ENCODE data around the gene SAP30BP. TPM values are rescaled to one million over a fixed set of nuclear protein-coding genes. Genes with fewer than 3 reads are reported as not detected.

The SAP30BP gene
- total and polyA plus RNA-seq, 2 donors (not counting 1 experiment from before 2014, with no cell fraction given) = 143 to 148 TPM

DNA sequence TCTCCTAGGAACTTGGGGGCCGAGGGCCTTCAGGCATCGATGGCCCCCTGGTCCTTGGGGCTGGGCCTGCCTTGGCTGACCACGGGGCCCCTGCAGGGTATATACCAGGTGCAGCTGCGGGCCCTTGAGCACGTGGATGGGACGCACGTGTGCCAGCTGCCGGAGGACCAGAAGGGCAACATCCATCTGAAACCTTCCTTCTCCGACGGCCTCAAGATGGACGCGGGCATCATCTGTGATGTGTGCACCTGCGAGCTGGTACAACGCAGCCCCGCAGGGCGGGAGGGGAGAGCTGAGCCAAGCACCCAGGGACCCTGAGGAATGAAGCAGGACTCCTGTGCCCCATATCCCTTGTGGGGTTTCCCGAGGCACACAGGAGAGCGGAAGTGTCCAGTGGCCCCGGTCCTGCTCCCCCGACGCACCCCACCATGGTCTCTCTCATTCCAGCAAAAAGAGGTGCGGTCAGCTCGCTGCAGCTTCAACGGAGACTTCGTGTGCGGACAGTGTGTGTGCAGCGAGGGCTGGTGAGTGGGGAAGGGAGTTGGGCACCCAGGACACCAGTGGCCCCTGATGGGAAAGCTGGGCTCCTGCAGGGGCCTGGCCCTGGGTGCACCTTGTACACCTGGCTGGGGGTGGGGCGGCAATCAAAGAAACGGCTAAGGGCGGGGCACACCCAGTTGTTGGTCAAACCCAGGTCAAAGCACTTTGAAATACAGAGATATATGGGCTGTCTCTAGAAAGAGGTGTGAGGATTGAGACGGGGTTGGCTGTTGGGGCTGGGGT is 64.8 kb downstream of the SAP30BP start:
- no peak for DNase-seq
- Histone ChIP-seq H3K27me3 (replicated peaks in 1 of 4; ENCODE audit: control extremely low read depth in 1 of 4, control insufficient read depth in 3 of 4, insufficient read depth in 4 of 4, low read length in 3 of 4) (peaks cover 0 to 2% (median 0%) of the 10 kb centered on the region in 4 experiments), H3K4me1 (ENCODE audit: control insufficient read depth in 2 of 2, insufficient read depth in 2 of 2, low read length in 2 of 2) (peaks cover 4 to 5% of the 10 kb centered on the region in 2 donors), H3K4me3 (ENCODE audit: control extremely low read depth in 1 of 5, extremely low read depth in 1 of 5, insufficient read depth in 1 of 5, low read depth in 2 of 5, low read length in 4 of 5) (no peak overlapping the region), H3K36me3 (replicated peaks in 1 of 2; ENCODE audit: control extremely low read depth in 1 of 2, control insufficient read depth in 1 of 2, extremely low read depth in 1 of 2, insufficient read depth in 2 of 2, low read length in 1 of 2) (no peaks in the 10 kb centered on the region), H3K27ac (ENCODE audit: low read length in 2 of 2) (no peak overlapping the region), H3K79me2 (ENCODE audit: control insufficient read depth, insufficient read depth, low read length) (no peaks in the 10 kb centered on the region), H2AFZ (ENCODE audit: insufficient read depth, low read depth, low read length, poor library complexity, severe bottlenecking) (no peak overlapping the region), H3K4me2 (replicated peaks; ENCODE audit: low read depth, low read length, poor library complexity, severe bottlenecking) (no peak overlapping the region), H4K20me1 (ENCODE audit: control insufficient read depth, insufficient read depth, low read length, poor library complexity, severe bottlenecking) (no peaks in the 10 kb centered on the region), H3K9me3 (ENCODE audit: control extremely low read depth in 1 of 3, control insufficient read depth in 2 of 3, insufficient read depth in 1 of 3, low read length in 2 of 3) (no peaks in the 10 kb centered on the region), H3K9ac (ENCODE audit: low read length) (no peak overlapping the region)
- H3K27ac Mint-ChIP-seq = no peak overlapping the region
- H3K9me3 Mint-ChIP-seq (ENCODE audit: insufficient read depth) = no peaks in the 10 kb centered on the region
- CTCF ChIA-PET = interaction anchor here (0.5 to 1.4 kb wide), 3 partner anchors 18 to 130 kb away, joined by 3 read pairs; no protein-coding TSS in a partner anchor
- H3K27me3 Mint-ChIP-seq = no peaks in the 10 kb centered on the region
- WGBS (ENCODE audit: insufficient coverage) = 95% methylated on average over 28 of the region's 31 CpGs
- POLR2A ChIA-PET = no interaction called here
- intact Hi-C loops (cut with micrococcal nuclease) = no loop called here
- H3K4me3 Mint-ChIP-seq = no peak overlapping the region
- peaks cover 4% of the 10 kb centered on the region for H3K4me1 Mint-ChIP-seq
- no peak for TF ChIP-seq EZH2 (IDR thresholded peaks at IDR 0.05; ENCODE audit: borderline replicate concordance, insufficient read depth, low read depth, low read length, poor library complexity, severe bottlenecking)
- TF ChIP-seq, protein P1, sequence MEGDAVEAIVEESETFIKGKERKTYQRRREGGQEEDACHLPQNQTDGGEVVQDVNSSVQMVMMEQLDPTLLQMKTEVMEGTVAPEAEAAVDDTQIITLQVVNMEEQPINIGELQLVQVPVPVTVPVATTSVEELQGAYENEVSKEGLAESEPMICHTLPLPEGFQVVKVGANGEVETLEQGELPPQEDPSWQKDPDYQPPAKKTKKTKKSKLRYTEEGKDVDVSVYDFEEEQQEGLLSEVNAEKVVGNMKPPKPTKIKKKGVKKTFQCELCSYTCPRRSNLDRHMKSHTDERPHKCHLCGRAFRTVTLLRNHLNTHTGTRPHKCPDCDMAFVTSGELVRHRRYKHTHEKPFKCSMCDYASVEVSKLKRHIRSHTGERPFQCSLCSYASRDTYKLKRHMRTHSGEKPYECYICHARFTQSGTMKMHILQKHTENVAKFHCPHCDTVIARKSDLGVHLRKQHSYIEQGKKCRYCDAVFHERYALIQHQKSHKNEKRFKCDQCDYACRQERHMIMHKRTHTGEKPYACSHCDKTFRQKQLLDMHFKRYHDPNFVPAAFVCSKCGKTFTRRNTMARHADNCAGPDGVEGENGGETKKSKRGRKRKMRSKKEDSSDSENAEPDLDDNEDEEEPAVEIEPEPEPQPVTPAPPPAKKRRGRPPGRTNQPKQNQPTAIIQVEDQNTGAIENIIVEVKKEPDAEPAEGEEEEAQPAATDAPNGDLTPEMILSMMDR (IDR thresholded peaks at IDR 0.05) = no peak
- no peak for ATAC-seq (ENCODE audit: low read depth)

DNA sequence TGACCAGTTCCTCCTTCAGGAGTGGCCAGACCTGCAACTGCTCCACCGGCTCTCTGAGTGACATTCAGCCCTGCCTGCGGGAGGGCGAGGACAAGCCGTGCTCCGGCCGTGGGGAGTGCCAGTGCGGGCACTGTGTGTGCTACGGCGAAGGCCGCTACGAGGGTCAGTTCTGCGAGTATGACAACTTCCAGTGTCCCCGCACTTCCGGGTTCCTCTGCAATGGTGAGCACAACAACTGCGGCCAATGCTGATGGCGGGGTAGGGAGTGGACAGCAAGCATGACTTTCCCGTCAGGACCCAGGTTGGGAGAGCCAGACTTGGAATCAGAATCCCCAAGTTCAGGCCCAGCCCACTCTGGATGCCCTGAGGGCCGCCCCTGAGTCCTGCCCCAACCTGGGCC is 66.3 kb downstream of the SAP30BP start:
- Histone ChIP-seq H3K4me1 (ENCODE audit: control insufficient read depth in 2 of 2, insufficient read depth in 2 of 2, low read length in 2 of 2) (peaks cover 4 to 10% of the 10 kb centered on the region in 2 donors), H3K9me3 (ENCODE audit: control extremely low read depth in 1 of 3, control insufficient read depth in 2 of 3, insufficient read depth in 1 of 3, low read length in 2 of 3) (no peaks in the 10 kb centered on the region), H3K4me2 (replicated peaks; ENCODE audit: low read depth, low read length, poor library complexity, severe bottlenecking) (no peak overlapping the region), H3K4me3 (ENCODE audit: control extremely low read depth in 1 of 5, extremely low read depth in 1 of 5, insufficient read depth in 1 of 5, low read depth in 2 of 5, low read length in 4 of 5) (no peak overlapping the region), H3K36me3 (replicated peaks in 1 of 2; ENCODE audit: control extremely low read depth in 1 of 2, control insufficient read depth in 1 of 2, extremely low read depth in 1 of 2, insufficient read depth in 2 of 2, low read length in 1 of 2) (no peaks in the 10 kb centered on the region), H3K27ac (ENCODE audit: low read length in 2 of 2) (no peak overlapping the region), H2AFZ (ENCODE audit: insufficient read depth, low read depth, low read length, poor library complexity, severe bottlenecking) (no peak overlapping the region), H3K27me3 (replicated peaks in 1 of 4; ENCODE audit: control extremely low read depth in 1 of 4, control insufficient read depth in 3 of 4, insufficient read depth in 4 of 4, low read length in 3 of 4) (peaks cover 0 to 4% (median 0%) of the 10 kb centered on the region in 4 experiments), H4K20me1 (ENCODE audit: control insufficient read depth, insufficient read depth, low read length, poor library complexity, severe bottlenecking) (no peaks in the 10 kb centered on the region), H3K79me2 (ENCODE audit: control insufficient read depth, insufficient read depth, low read length) (no peaks in the 10 kb centered on the region), H3K9ac (ENCODE audit: low read length) (no peak overlapping the region)
- TF ChIP-seq EZH2 (IDR thresholded peaks at IDR 0.05; ENCODE audit: borderline replicate concordance, insufficient read depth, low read depth, low read length, poor library complexity, severe bottlenecking) = no peak
- TF ChIP-seq, protein P1 (IDR thresholded peaks at IDR 0.05) = no peak
- WGBS (ENCODE audit: insufficient coverage) = 98% methylated on average over 18 of the region's 18 CpGs
- Mint-ChIP-seq H3K9me3 (ENCODE audit: insufficient read depth) (no peaks in the 10 kb centered on the region), H3K4me3 (no peak overlapping the region), H3K27me3 (no peaks in the 10 kb centered on the region), H3K4me1 (peaks cover 4% of the 10 kb centered on the region), H3K27ac (no peak overlapping the region)
- ChIA-PET POLR2A (interaction anchor here (0.7 kb wide), 1 partner anchor 913 kb away, joined by 6 read pairs; no protein-coding TSS in a partner anchor), CTCF (no interaction called here)
- ATAC-seq (ENCODE audit: low read depth) (no peak), DNase-seq (no peak)
- intact Hi-C loops (cut with micrococcal nuclease) = no loop called here
